GM10248 (cell line): Measurements from ENCODE around the gene LRRC14B.
"Not testable (repeated sequence)": the region's sequence is repeated elsewhere in the genome, so short reads cannot be mapped to it uniquely, and the experiment has no call there.

Source experiments
- CTCF ChIA-PET: fragments of 300-600 bp; sonication (Branson Sonifier 250); formaldehyde crosslinking; extraction: SDS; loops from one replicate; lab custom pipeline; 2021; ENCODE audit warnings: antibody characterized with exemption; lab: Yijun Ruan, JAX
- POLR2A ChIA-PET: fragments of 350-650 bp; sonication (Branson Sonifier 250); formaldehyde crosslinking; extraction: SDS; loops from one replicate; lab custom pipeline; 2020; ENCODE audit warnings: antibody characterized with exemption; lab: Yijun Ruan, JAX
- DNase-seq: peaks from one replicate; pipeline ENCODE4 v3.0.0; 2012; ENCODE audit errors: extremely low spot score
- CTCF ChIP-seq: IDR thresholded peaks from 2 replicates; pipeline ENCODE4 v1.5.1; 2012; ENCODE audit warnings: mild to moderate bottlenecking, low read depth; ENCODE audit errors: extremely low read depth, missing control alignments, control extremely low read depth

The LRRC14B gene

DNA sequence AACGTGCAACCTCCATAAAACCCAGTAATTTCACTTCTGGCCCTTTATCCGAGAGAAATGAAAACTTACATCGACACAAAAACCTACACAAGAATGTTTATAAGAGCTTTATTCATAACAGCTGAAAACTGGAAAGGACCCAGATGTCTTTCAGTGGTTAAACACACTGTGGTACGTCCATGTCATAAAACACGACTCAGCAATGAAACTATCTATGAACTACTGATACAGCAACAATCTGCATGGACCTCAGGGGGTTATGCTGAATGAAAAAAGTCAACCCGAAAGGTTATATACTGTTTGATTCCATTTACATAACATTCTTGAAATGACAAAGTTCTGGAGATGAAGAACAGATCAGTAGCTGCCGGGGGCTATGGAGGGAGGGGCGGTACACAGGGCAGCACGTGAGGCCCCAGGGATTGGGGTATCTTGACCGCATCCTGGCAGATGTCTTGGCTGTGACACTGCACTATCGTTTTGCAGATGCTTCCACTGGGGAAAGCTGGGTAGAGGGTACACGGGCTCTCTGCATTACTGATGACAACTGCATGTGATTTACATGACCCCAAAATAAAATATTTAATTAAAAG lies 22.6 kb downstream of the LRRC14B start:
- POLR2A ChIA-PET, result no interaction called here
- CTCF ChIA-PET, result interaction anchor here (1.5 to 1.9 kb wide), 2 partner anchors 26 to 103 kb away, joined by 5 to 6 read pairs; no protein-coding TSS in a partner anchor
- no peak for TF ChIP-seq CTCF
- DNase-seq, result no peak

DNA sequence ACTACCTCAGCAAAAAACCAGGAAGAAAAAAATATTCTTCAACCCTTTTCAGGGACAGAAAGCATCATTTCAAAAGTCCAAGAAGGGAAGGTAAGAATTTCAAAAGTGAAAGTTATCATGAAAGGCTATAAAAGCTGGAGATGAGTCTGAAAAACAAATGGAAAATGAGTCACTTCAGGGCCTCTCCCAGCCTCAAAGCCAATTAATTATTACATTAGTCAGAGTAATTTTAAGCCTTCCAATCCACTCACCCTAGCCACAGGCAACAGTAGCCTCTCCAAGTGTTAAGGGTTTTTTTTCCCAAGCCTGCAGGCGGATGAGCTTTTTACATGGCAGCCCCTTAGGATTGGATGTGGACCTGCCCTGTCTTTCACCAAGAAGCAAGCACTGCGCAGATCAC lies 24.0 kb downstream of the LRRC14B start:
- CTCF ChIA-PET, result interaction anchor here (1.5 kb wide), 1 partner anchor 102 kb away, joined by 5 read pairs; no protein-coding TSS in a partner anchor
- DNase-seq, POLR2A ChIA-PET: not testable (repeated sequence)

GRCh38 chr5:216076-216475 lies 24.8 kb downstream of the LRRC14B start:
- CTCF ChIA-PET, POLR2A ChIA-PET, DNase-seq: not testable (repeated sequence)

DNA sequence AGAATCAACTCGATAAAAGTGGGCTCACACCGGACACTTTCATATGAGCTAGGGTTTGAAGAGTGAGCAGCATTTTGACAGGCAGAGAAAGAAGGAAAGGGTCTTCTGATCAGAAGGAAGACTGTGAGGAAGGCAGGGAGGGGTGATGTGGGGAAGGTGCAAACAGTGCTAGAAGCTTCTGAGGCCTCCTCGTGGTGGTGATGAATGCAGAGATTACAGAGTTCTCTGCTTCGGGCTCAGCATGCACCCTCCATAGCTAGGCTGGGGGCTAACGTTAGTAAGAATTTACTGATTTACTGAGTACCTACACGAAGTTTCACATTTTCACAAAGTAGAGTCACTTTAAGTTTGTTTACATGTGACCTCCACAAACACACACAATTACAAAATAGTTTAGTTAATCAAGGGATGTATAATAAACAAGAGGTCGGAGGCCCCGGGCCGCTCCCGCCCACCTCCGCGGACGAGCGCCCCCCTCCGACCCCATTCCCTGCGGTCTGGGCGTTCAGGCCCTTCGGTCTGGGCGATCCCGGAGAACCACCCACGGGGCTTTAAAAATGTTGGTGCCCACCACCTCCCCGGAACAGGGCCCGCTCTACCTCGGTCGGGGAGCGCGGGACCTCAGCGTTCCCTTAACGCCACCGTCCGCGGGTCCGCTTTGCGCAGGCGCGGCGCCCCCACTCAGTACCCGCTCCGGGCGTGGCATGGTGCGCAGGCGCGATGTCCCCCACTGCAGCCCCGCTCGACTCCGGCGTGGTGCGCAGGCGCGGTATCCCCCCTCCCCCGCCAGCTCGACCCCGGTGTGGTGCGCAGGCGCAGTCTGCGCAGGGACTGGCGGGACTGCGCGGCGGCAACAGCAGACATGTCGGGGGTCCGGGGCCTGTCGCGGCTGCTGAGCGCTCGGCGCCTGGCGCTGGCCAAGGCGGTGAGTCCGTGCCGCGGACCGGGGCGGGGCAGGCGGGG lies 26.5 kb downstream of the LRRC14B start, which contains the start of the genes CCDC127 and SDHA:
CCDC127 (minus strand) TSS at position 660 of the 963 bp plus-strand sequence. CDS start 1,304 bp downstream, outside the sequence.
SDHA (plus strand) TSS at position 827 of the 963 bp plus-strand sequence; CDS start at position 863, 36 bp downstream.
- POLR2A ChIA-PET, result not testable (repeated sequence)
- CTCF ChIA-PET, result interaction anchor here (0.7 to 2.8 kb wide), 7 partner anchors 8 to 30 kb away, joined by 3 to 17 read pairs (median 5); no protein-coding TSS in a partner anchor
- TF ChIP-seq CTCF, result peak; percentile 37
- DNase-seq, result peak; percentile 100

DNA sequence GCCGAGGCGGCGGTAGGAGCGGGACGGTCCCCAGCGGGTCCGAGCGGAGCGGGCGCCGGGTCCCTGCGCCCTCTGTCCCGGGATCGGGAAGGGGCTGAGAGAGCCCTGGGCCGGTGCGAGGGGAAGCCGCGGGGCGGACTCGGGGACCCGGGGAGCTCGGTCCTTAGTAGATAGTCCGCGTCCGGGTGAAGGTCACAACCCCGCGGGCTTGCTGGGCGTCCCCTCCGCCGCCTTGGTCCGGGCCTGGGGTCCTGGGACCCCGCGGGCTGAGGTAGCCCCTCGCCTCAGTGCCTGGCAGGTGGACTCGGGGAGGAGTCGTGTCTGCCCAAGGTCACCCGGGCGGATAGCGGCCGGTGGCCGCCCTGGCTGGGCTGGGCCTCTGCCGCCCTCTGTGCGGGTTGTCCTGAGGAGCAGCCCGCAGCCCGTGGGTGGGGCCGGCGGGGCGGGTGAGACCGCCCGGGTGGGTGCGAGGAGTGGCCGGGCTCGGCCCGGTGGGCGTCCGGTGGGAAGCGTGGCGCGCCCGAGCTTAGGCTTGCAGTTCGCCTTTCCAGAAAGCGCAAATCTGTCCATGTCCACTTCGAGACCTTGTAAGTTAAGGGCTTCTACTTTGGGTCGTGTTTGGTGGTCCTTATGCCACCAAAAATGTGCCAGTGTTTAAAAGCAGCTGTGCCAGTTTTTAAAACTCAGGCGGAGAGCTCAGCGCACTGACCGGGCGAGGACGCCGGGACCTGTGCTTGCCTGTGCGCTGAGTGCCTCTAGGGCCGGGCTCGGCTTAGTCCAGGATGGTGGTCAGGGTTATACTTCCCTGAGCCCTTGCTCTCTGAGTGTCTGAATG lies 27.4 kb downstream of the LRRC14B start:
- ChIA-PET CTCF (interaction anchor here (0.7 to 2.8 kb wide), 9 partner anchors 9 to 65 kb away, joined by 3 to 17 read pairs (median 4); no protein-coding TSS in a partner anchor), POLR2A (interaction anchor here (0.6 kb wide), 1 partner anchor 253 kb away, joined by 8 read pairs; no protein-coding TSS in a partner anchor)
- no peak for TF ChIP-seq CTCF
- DNase-seq, result no peak

GRCh38 chr5:219460-219863 lies 28.2 kb downstream of the LRRC14B start:
- no peak for DNase-seq
- no peak for TF ChIP-seq CTCF
- ChIA-PET POLR2A (interaction anchor here (0.6 kb wide), 1 partner anchor 252 kb away, joined by 8 read pairs; no protein-coding TSS in a partner anchor), CTCF (interaction anchor here (1.1 to 2.8 kb wide), 5 partner anchors 11 to 65 kb away, joined by 3 to 17 read pairs (median 6); no protein-coding TSS in a partner anchor)

- TF ChIP-seq CTCF, result no peak
- no peak for DNase-seq
- ChIA-PET CTCF (interaction anchor here (1.1 to 2.8 kb wide), 4 partner anchors 12 to 64 kb away, joined by 3 to 17 read pairs (median 5); no protein-coding TSS in a partner anchor), POLR2A (no interaction called here)
Measured at GRCh38 chr5:219991-220390, 28.7 kb downstream of the LRRC14B start.

GRCh38 chr5:222951-223715 lies 31.8 kb downstream of the LRRC14B start:
- DNase-seq, POLR2A ChIA-PET, CTCF ChIA-PET: not testable (repeated sequence)
